Stimulated activated CD8-positive, alpha-beta memory T cell treated with anti-CD3 and anti-CD28 coated beads, Interleukin-2, amount 100 ng/mL, for 1 hour (primary cell): ENCODE results near the gene KCNK7.

ENCODE experiments used
- DNase-seq, 2 donors: peaks; one replicate each; pipeline ENCODE4 v3.0.0-alpha.2; 2020; ENCODE audit warnings: low read depth in 2 of 2

The KCNK7 gene

GRCh38 chr11:65611758-65612603 lies 16.4 kb upstream of the KCNK7 start:
- no peak for DNase-seq

- no peak for DNase-seq
Observed at GRCh38 chr11:65611028-65611757, 15.6 kb upstream of the KCNK7 start.

GRCh38 chr11:65610404-65610803 lies 14.8 kb upstream of the KCNK7 start:
- no peak for DNase-seq

GRCh38 chr11:65609665-65610064 lies 14.1 kb upstream of the KCNK7 start:
- DNase-seq = no peak

GRCh38 chr11:65609229-65609628 lies 13.6 kb upstream of the KCNK7 start:
- no peak for DNase-seq

- DNase-seq = no peak
Observed at GRCh38 chr11:65607614-65608426, 12.2 kb upstream of the KCNK7 start.

GRCh38 chr11:65606876-65607613 lies 11.4 kb upstream of the KCNK7 start:
- no peak for DNase-seq

- no peak for DNase-seq
Observed at GRCh38 chr11:65604258-65604657, 8.7 kb upstream of the KCNK7 start.

- DNase-seq = no peak
Observed at GRCh38 chr11:65599955-65600246, 4.3 kb upstream of the KCNK7 start.

GRCh38 chr11:65599216-65599954 lies 3.8 kb upstream of the KCNK7 start:
- no peak for DNase-seq

GRCh38 chr11:65598258-65598699 lies 2.7 kb upstream of the KCNK7 start:
- DNase-seq = no peak

- DNase-seq = no peak
Observed at GRCh38 chr11:65596520-65596919, 920 bp upstream of the KCNK7 start.

- DNase-seq = no peak
Observed at GRCh38 chr11:65595131-65595530, 469 bp downstream of the KCNK7 start.

GRCh38 chr11:65593518-65594414 lies 1.8 kb downstream of the KCNK7 start:
- peak in 1 of 2 donors; percentile 41 for DNase-seq

GRCh38 chr11:65592858-65593517 lies 2.6 kb downstream of the KCNK7 start:
- DNase-seq = no peak

- no peak for DNase-seq
Observed at GRCh38 chr11:65591939-65592857, 3.4 kb downstream of the KCNK7 start.

- no peak for DNase-seq
Observed at GRCh38 chr11:65590240-65590738, 5.3 kb downstream of the KCNK7 start.
